Muscle of back (tissue), 11 donors: ENCODE results near the gene PAQR4. TPM values are rescaled to one million over a fixed set of nuclear protein-coding genes. Genes with fewer than 3 reads are reported as not detected.

ENCODE experiments used
- DNase-seq, 3 donors: peaks; one replicate each; pipeline versions ENCODE4 v3.0.0 to v3.0.0-alpha.2; 2013
- polyA plus RNA-seq, 10 donors: library from polyadenylated mRNA; unstranded; fragments of 120-200 nt; gene quantifications; one replicate each; pipeline ENCODE4 v1.2.1, GENCODE V29; 2013; ENCODE audit not compliant: insufficient read length in 10 of 10

PAQR4 gene
- polyA plus RNA-seq, 10 donors: 4.9 to 13.2 (median 7.2) TPM

- DNase-seq: peak in 1 of 3 donors; percentile 14
Observed at GRCh38 chr16:3004781-3005284, 35.7 kb downstream of the PAQR4 start.

GRCh38 chr16:3007059-3007956 is 38.2 kb downstream of the PAQR4 start:
- DNase-seq: peak in 1 of 3 donors; percentile 14

GRCh38 chr16:3007957-3008689 is 39.0 kb downstream of the PAQR4 start:
- no peak for DNase-seq

- no peak for DNase-seq
Observed at GRCh38 chr16:3008690-3009037, 39.5 kb downstream of the PAQR4 start.

- no peak for DNase-seq
Observed at GRCh38 chr16:3009568-3010390, 40.6 kb downstream of the PAQR4 start.

GRCh38 chr16:3010510-3010909 is 41.4 kb downstream of the PAQR4 start:
- no peak for DNase-seq

GRCh38 chr16:3012246-3012645 is 43.1 kb downstream of the PAQR4 start:
- DNase-seq: no peak

- DNase-seq: no peak
Observed at GRCh38 chr16:3012828-3013420, 43.8 kb downstream of the PAQR4 start, which contains the start of gene CLDN9. Gene CLDN9, plus strand, starts transcription at chr16:3012923. Its CDS starts 440 bp downstream, at chr16:3013363.

- no peak for DNase-seq
Observed at GRCh38 chr16:3013491-3013951, 44.4 kb downstream of the PAQR4 start.

- DNase-seq: no peak
Observed at GRCh38 chr16:3013998-3014690, 45.0 kb downstream of the PAQR4 start.

GRCh38 chr16:3014971-3015370 is 45.8 kb downstream of the PAQR4 start:
- DNase-seq: no peak

GRCh38 chr16:3015865-3016521 is 46.8 kb downstream of the PAQR4 start:
- no peak for DNase-seq

GRCh38 chr16:3017344-3017743 is 48.2 kb downstream of the PAQR4 start:
- no peak for DNase-seq

- DNase-seq: no peak
Observed at GRCh38 chr16:3017794-3018506, 48.8 kb downstream of the PAQR4 start, which contains the start of gene CLDN6. Gene CLDN6, minus strand, starts transcription at chr16:3018183. Its CDS starts 2,162 bp downstream, at chr16:3016021.

GRCh38 chr16:3019594-3020246 is 50.6 kb downstream of the PAQR4 start:
- no peak for DNase-seq

- DNase-seq: peak; percentile 79 to 91 (median 81)
Observed at GRCh38 chr16:3020247-3020603, 51.1 kb downstream of the PAQR4 start, which contains the start of gene TNFRSF12A. Gene TNFRSF12A, plus strand, starts transcription at chr16:3020368. Its CDS starts 30 bp downstream, at chr16:3020398.

- DNase-seq: peak; percentile 70 to 87 (median 77)
Observed at GRCh38 chr16:3020604-3021448, 51.7 kb downstream of the PAQR4 start.
